PC-9 (cell line): ENCODE measurements around the gene IFNA13. TPM values are rescaled to one million over a fixed set of nuclear protein-coding genes. Genes with fewer than 3 reads are reported as not detected.

ENCODE experiments used
- BruUV-seq: library from RNA; stranded (reverse); fragments of 400-500 nt; replicated peaks from 2 replicates; lab custom pipeline; 2021; lab: Mats Ljungman, UMichigan
- CTCF ChIA-PET: fragments of 300-600 bp; sonication (Branson Sonifier 250); formaldehyde crosslinking; loops from one replicate; lab custom pipeline; 2022; ENCODE audit warnings: antibody characterized with exemption; lab: Charles Lee
- POLR2A ChIA-PET: fragments of 300-600 bp; sonication (Branson Sonifier 250); formaldehyde crosslinking; loops from one replicate; lab custom pipeline; 2022; ENCODE audit warnings: antibody characterized with exemption; ENCODE audit not compliant: unreplicated experiment; lab: Charles Lee
- DNase-seq, 2 experiments: peaks; one replicate each; pipeline versions ENCODE4 v3.0.0 to v3.0.0-alpha.2; 2015 to 2022; ENCODE audit warnings: mixed read lengths in 1 of 2
- H2AFZ ChIP-seq: fragments of 200-600 bp; sonication (generic); 2 replicates; pipeline ENCODE4 v1.8.1; 2017; ENCODE audit warnings: antibody characterized with exemption
- H3F3A ChIP-seq: fragments of 200-600 bp; sonication (generic); 2 replicates; pipeline ENCODE4 v1.8.1; 2017; ENCODE audit warnings: antibody characterized with exemption, mild to moderate bottlenecking, low read depth; ENCODE audit not compliant: insufficient read depth
- H3K27ac ChIP-seq: fragments of 200-600 bp; sonication (generic); 2 replicates; pipeline ENCODE4 v1.6.1; 2016; ENCODE audit warnings: mixed run types
- H3K27me3 ChIP-seq: fragments of 200-600 bp; sonication (generic); 2 replicates; pipeline ENCODE4 v1.6.1; 2016; ENCODE audit warnings: low read depth, mixed run types; ENCODE audit not compliant: insufficient read depth
- H3K36me3 ChIP-seq: fragments of 200-600 bp; sonication (generic); 2 replicates; pipeline ENCODE4 v1.6.1; 2016; ENCODE audit warnings: low read depth, mixed run types
- H3K4me1 ChIP-seq: fragments of 200-600 bp; sonication (generic); replicated peaks from 2 replicates; pipeline ENCODE4 v1.6.1; 2016; ENCODE audit warnings: mixed run types; ENCODE audit not compliant: insufficient read depth
- H3K4me2 ChIP-seq: fragments of 200-600 bp; sonication (generic); 2 replicates; pipeline ENCODE4 v1.6.1; 2017; ENCODE audit warnings: mixed run types
- H3K4me3 ChIP-seq: fragments of 200-600 bp; sonication (generic); 2 replicates; pipeline ENCODE4 v1.6.1; 2016; ENCODE audit warnings: mixed run types
- H3K79me2 ChIP-seq: fragments of 200-600 bp; sonication (generic); 2 replicates; pipeline ENCODE4 v1.6.1; 2017; ENCODE audit warnings: low read depth, mixed run types
- H3K9me2 ChIP-seq: fragments of 200-600 bp; sonication (generic); 2 replicates; pipeline ENCODE4 v1.8.1; 2017; ENCODE audit warnings: mild to moderate bottlenecking; ENCODE audit not compliant: insufficient read depth
- H3K9me3 ChIP-seq: fragments of 200-600 bp; sonication (generic); 2 replicates; pipeline ENCODE4 v1.8.1; 2016; ENCODE audit warnings: low read depth; ENCODE audit not compliant: insufficient read depth
- H4K20me1 ChIP-seq: fragments of 200-600 bp; sonication (generic); 2 replicates; pipeline ENCODE4 v1.8.1; 2017; ENCODE audit not compliant: insufficient read depth
- EZH2 ChIP-seq: fragments of 200-600 bp; sonication (generic); IDR thresholded peaks from 2 replicates; pipeline ENCODE4 v1.8.0; 2017; ENCODE audit warnings: antibody characterized with exemption, low read depth
- intact Hi-C: fragments of 100-400 bp; cut with micrococcal nuclease; formaldehyde crosslinking; loops from one replicate; pipeline ENCODE4 v1.10.0; 2022; ENCODE audit not compliant: unreplicated experiment
- total RNA-seq: library from RNA; stranded (reverse); gene quantifications from 2 replicates; pipeline ENCODE4 v1.2.3, GENCODE V29; 2021
- TF ChIP-seq, protein P1 (sequence below): fragments of 200-600 bp; sonication (generic); conservative IDR thresholded peaks from 2 replicates; pipeline ENCODE4 v1.6.1; 2017; ENCODE audit warnings: mixed run types, antibody characterized with exemption, mild to moderate bottlenecking, moderate library complexity

IFNA13 gene
- total RNA-seq, 1 experiment from 2014 or later: not detected

DNA sequence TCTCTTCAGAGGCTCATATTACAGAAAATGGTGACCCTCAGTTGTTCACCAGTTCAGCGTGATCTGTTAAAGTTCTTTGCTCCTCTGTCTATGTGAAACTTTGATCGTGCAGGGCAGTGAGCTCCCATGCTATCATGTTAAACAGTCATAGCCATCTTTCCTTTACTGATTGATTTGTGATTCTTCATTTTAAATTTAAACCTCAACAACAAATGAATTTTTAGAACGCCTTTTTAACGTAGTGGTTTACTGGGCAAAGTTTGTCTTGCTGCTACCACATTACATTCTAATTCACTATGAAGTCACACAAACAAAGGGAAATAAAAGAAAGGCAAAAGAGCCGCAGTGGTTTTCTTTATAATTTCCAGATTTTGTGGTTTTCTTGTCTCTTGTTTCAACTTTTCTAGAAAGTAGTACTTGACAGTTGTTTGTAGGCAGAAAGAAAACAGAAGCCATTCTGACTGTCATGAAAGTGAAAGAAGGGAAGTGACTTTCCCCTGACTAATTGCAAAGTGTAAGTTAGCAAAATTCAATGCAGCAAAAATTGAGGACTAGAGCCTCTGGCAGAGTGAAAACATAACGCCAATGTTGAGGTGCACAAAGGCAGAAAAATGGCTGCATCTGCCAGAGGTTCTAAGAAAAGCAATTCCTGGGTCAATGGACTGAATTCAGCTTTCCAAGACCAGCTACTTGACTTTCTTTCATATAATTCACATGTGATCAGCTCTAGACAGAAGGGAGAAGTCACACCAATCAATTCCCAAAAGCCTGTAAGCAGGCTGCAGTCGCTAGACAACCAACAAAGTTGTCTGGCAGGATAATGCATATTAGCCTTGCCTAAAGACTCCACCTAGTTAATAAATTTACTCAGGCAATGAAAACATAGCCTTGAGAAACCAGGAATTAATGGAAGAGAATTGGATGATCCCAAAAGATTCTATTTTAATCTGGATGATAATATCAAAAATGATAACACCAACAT, 10.1 kb downstream of the IFNA13 start:
- intact Hi-C loops: no loop called here
- H3F3A ChIP-seq: no peaks in the 10 kb centered on the region
- H3K4me3 ChIP-seq: no peak overlapping the region
- no peaks in the 10 kb centered on the region for H3K27me3 ChIP-seq
- H3K4me1 ChIP-seq: no peaks in the 10 kb centered on the region
- no peak for DNase-seq
- TF ChIP-seq, protein P1, sequence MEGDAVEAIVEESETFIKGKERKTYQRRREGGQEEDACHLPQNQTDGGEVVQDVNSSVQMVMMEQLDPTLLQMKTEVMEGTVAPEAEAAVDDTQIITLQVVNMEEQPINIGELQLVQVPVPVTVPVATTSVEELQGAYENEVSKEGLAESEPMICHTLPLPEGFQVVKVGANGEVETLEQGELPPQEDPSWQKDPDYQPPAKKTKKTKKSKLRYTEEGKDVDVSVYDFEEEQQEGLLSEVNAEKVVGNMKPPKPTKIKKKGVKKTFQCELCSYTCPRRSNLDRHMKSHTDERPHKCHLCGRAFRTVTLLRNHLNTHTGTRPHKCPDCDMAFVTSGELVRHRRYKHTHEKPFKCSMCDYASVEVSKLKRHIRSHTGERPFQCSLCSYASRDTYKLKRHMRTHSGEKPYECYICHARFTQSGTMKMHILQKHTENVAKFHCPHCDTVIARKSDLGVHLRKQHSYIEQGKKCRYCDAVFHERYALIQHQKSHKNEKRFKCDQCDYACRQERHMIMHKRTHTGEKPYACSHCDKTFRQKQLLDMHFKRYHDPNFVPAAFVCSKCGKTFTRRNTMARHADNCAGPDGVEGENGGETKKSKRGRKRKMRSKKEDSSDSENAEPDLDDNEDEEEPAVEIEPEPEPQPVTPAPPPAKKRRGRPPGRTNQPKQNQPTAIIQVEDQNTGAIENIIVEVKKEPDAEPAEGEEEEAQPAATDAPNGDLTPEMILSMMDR: no peak
- TF ChIP-seq EZH2: no peak
- no peaks in the 10 kb centered on the region for H3K36me3 ChIP-seq
- no peaks in the 10 kb centered on the region for H3K9me2 ChIP-seq
- H3K79me2 ChIP-seq: no peaks in the 10 kb centered on the region
- H3K4me2 ChIP-seq: no peak overlapping the region
- H3K9me3 ChIP-seq: no peaks in the 10 kb centered on the region
- H4K20me1 ChIP-seq: no peaks in the 10 kb centered on the region
- H3K27ac ChIP-seq: no peak overlapping the region
- ChIA-PET CTCF (no interaction called here), POLR2A (no interaction called here)
- BruUV-seq: no TSS peak
- no peak overlapping the region for H2AFZ ChIP-seq

DNA sequence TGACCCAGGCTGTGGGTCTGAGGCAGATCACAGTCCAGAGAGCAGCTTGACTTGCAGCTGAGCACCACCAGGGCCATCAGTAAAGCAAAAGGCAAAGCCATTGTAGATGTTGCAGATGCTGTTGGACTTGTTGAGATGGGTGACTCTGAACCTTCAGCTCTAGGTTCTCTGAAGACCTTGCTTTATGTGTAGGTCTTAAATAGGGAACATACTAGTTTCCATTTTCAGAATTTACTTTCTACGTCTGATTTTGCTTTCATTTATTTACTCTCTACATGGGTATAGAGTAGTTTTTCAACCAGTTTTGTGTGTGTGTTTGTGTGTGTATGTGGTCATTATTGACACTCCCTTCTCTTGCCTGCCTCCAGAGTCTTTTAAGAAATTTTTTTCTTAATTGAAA, 17.1 kb downstream of the IFNA13 start, which contains the start of gene IFNA6:
TSS of gene IFNA6 (minus strand) at position 101 of the 400 bp plus-strand sequence. CDS start at position 101, 0 bp downstream.
- intact Hi-C loops: no loop called here
- Histone ChIP-seq H3K79me2 (no peaks in the 10 kb centered on the region), H3F3A (no peaks in the 10 kb centered on the region), H3K4me3 (no peak within 1 kb of the TSS), H3K4me2 (no peak within 1 kb of the TSS), H3K27me3 (no peaks in the 10 kb centered on the region), H2AFZ (no peak within 1 kb of the TSS), H3K27ac (no peak within 1 kb of the TSS), H3K9me2 (no peaks in the 10 kb centered on the region), H3K9me3 (no peaks in the 10 kb centered on the region), H3K36me3 (no peaks in the 10 kb centered on the region), H4K20me1 (no peaks in the 10 kb centered on the region), H3K4me1 (no peaks in the 10 kb centered on the region)
- ChIA-PET POLR2A (no interaction called here), CTCF (no interaction called here)
- DNase-seq: no peak
- BruUV-seq: no TSS peak
- TF ChIP-seq EZH2: no peak
- TF ChIP-seq, protein P1: no peak

DNA sequence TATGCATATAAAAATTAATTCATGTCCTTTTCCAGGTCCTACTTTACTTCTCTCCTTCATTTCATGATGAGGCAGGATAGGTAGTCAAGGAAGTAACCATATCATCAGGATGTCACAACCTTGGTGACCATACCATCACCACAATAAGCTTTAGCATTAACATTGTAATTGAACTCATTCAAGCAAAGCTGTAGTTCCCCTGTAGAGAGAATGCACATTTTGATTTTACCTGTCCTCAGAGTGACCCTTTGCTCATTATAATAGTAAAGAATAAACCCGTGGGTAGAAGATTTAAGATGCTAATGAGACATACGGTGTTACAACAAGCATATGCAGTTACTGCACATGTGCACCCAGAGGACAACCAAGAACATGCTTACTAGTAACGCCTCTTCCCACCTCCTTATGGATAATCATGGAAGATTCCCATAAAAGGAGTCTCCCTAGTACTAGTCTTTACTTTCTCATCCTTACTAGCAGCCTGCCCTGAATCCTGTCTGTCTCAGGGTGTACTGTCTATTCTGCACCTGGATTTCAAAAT, 19.4 kb downstream of the IFNA13 start:
- Histone ChIP-seq H4K20me1 (no peaks in the 10 kb centered on the region), H3K27me3 (no peaks in the 10 kb centered on the region), H3K27ac (no peak overlapping the region), H2AFZ (no peak overlapping the region), H3K4me3 (no peak overlapping the region), H3K36me3 (no peaks in the 10 kb centered on the region), H3K79me2 (no peaks in the 10 kb centered on the region), H3K9me3 (no peaks in the 10 kb centered on the region), H3F3A (no peaks in the 10 kb centered on the region), H3K9me2 (no peaks in the 10 kb centered on the region), H3K4me2 (no peak overlapping the region), H3K4me1 (no peaks in the 10 kb centered on the region)
- POLR2A ChIA-PET: no interaction called here
- BruUV-seq: no TSS peak
- CTCF ChIA-PET: no interaction called here
- intact Hi-C loops: no loop called here
- TF ChIP-seq EZH2: no peak
- TF ChIP-seq, protein P1: no peak
- DNase-seq: no peak
